RPMI8226 (cell line): ENCODE results near the gene OSBPL5.
A peak's percentile ranks its signal among the peaks of the same experiment; 100 is the strongest.

ENCODE experiments used
- DNase-seq: peaks from one replicate; pipeline ENCODE4 v3.0.0-alpha.2; 2015

Gene OSBPL5

GRCh38 chr11:3197878-3198528 lies 32.9 kb upstream of the OSBPL5 start:
- no peak for DNase-seq

- no peak for DNase-seq
Measured at GRCh38 chr11:3197044-3197695, 32.1 kb upstream of the OSBPL5 start.

- DNase-seq: peak; percentile 2
Measured at GRCh38 chr11:3196161-3197043, 31.3 kb upstream of the OSBPL5 start.

- no peak for DNase-seq
Measured at GRCh38 chr11:3195251-3196160, 30.4 kb upstream of the OSBPL5 start.

- DNase-seq: no peak
Measured at GRCh38 chr11:3194016-3194816, 29.1 kb upstream of the OSBPL5 start.

GRCh38 chr11:3193373-3194015 lies 28.4 kb upstream of the OSBPL5 start:
- no peak for DNase-seq

GRCh38 chr11:3192511-3193372 lies 27.6 kb upstream of the OSBPL5 start:
- no peak for DNase-seq

- no peak for DNase-seq
Measured at GRCh38 chr11:3191586-3192324, 26.6 kb upstream of the OSBPL5 start.

GRCh38 chr11:3190600-3190999 lies 25.5 kb upstream of the OSBPL5 start:
- no peak for DNase-seq

GRCh38 chr11:3189886-3190583 lies 24.9 kb upstream of the OSBPL5 start:
- DNase-seq: no peak

GRCh38 chr11:3189196-3189843 lies 24.2 kb upstream of the OSBPL5 start:
- DNase-seq: no peak

- no peak for DNase-seq
Measured at GRCh38 chr11:3188496-3189195, 23.5 kb upstream of the OSBPL5 start.

GRCh38 chr11:3186166-3186953 lies 21.2 kb upstream of the OSBPL5 start:
- DNase-seq: no peak

GRCh38 chr11:3184732-3185347 lies 19.7 kb upstream of the OSBPL5 start:
- no peak for DNase-seq

- DNase-seq: no peak
Measured at GRCh38 chr11:3183523-3183922, 18.4 kb upstream of the OSBPL5 start.

GRCh38 chr11:3182462-3182852 lies 17.3 kb upstream of the OSBPL5 start:
- no peak for DNase-seq
